Stimulated activated CD8-positive, alpha-beta memory T cell treated with anti-CD3 and anti-CD28 coated beads, Interleukin-7, amount 100 ng/mL, for 48 hours (primary cell): ENCODE measurements around the gene ZNF665.
"Not testable (repeated sequence)": the region's sequence is repeated elsewhere in the genome, so short reads cannot be mapped to it uniquely, and the experiment has no call there.

Experiments
- DNase-seq, 2 donors: peaks; one replicate each; pipeline ENCODE4 v3.0.0-alpha.2; 2020; ENCODE audit warnings: low read depth in 1 of 2; ENCODE audit errors: extremely low read depth in 1 of 2

ZNF665 gene

GRCh38 chr19:53192771-53193534 is at the start of gene ZNF665:
Gene ZNF665 (minus strand): TSS chr19:53193358. CDS start chr19:53182898, 10,460 bp downstream.
- DNase-seq: peak; percentile 45 to 78

- DNase-seq: no peak
Observed at GRCh38 chr19:53237114-53237777, 44.1 kb upstream of the ZNF665 start.

GRCh38 chr19:53224606-53225005 is 31.4 kb upstream of the ZNF665 start:
- DNase-seq: no peak

- not testable (repeated sequence) for DNase-seq
Observed at GRCh38 chr19:53222716-53223115, 29.6 kb upstream of the ZNF665 start.

GRCh38 chr19:53212703-53213320 is 19.7 kb upstream of the ZNF665 start:
- DNase-seq: no peak

GRCh38 chr19:53211554-53211953 is 18.4 kb upstream of the ZNF665 start:
- not testable (repeated sequence) for DNase-seq

- peak; percentile 74 to 92 for DNase-seq
Observed at GRCh38 chr19:53196777-53197396, 3.7 kb upstream of the ZNF665 start.

GRCh38 chr19:53195265-53195903 is 2.2 kb upstream of the ZNF665 start:
- peak in 1 of 2 donors; percentile 27 for DNase-seq

GRCh38 chr19:53193535-53194222 is 521 bp upstream of the ZNF665 start:
- DNase-seq: no peak

GRCh38 chr19:53190253-53190652 is 2.9 kb downstream of the ZNF665 start:
- no peak for DNase-seq

GRCh38 chr19:53189691-53190198 is 3.4 kb downstream of the ZNF665 start:
- not testable (repeated sequence) for DNase-seq

- DNase-seq: not testable (repeated sequence)
Observed at GRCh38 chr19:53185155-53185882, 7.8 kb downstream of the ZNF665 start.

GRCh38 chr19:53183146-53183764 is 9.9 kb downstream of the ZNF665 start:
- DNase-seq: no peak

GRCh38 chr19:53182202-53182601 is 11.0 kb downstream of the ZNF665 start:
- no peak for DNase-seq

GRCh38 chr19:53177986-53178385 is 15.2 kb downstream of the ZNF665 start:
- DNase-seq: no peak

- DNase-seq: no peak
Observed at GRCh38 chr19:53172889-53173288, 20.3 kb downstream of the ZNF665 start.

- DNase-seq: no peak
Observed at GRCh38 chr19:53165691-53166091, 27.5 kb downstream of the ZNF665 start.

- no peak for DNase-seq
Observed at GRCh38 chr19:53161123-53161522, 32.0 kb downstream of the ZNF665 start.

GRCh38 chr19:53160350-53160749 is 32.8 kb downstream of the ZNF665 start:
- no peak for DNase-seq
